Adrenal gland (tissue), 12 donors: ENCODE measurements around the gene CCPG1. TPM values are rescaled to one million over a fixed set of nuclear protein-coding genes. Genes with fewer than 3 reads are reported as not detected.

ENCODE experiments used
- DNase-seq, 7 donors: peaks; one replicate each; pipeline ENCODE4 v3.0.0-alpha.2; 2019 to 2020
- H3K27ac ChIP-seq, 5 donors: fragments of 200-600 bp; sonication (generic) in 4 of 5; 1 replicate in 3 of 5; 2 replicates in 2 of 5; pipeline versions ENCODE4 v1.5.1 to v1.8.0; 2016 to 2020; ENCODE audit warnings: mild to moderate bottlenecking in 1 of 5
- H3K27me3 ChIP-seq: fragments of 200-600 bp; 2 replicates; pipeline ENCODE4 v1.8.0; 2021
- H3K36me3 ChIP-seq, 2 donors: fragments of 200-600 bp; replicated peaks in 1 of 2; 1 replicate in 1 of 2; 2 replicates in 1 of 2; pipeline versions ENCODE4 v1.5.1 to v1.8.0; 2018 to 2022
- H3K4me1 ChIP-seq, 2 donors: fragments of 200-600 bp; replicated peaks in 1 of 2; 1 replicate in 1 of 2; 2 replicates in 1 of 2; pipeline versions ENCODE4 v1.5.1 to v1.8.0; 2018 to 2021
- H3K4me3 ChIP-seq, 4 donors: fragments of 200-600 bp; sonication (generic) in 3 of 4; one replicate each; pipeline ENCODE4 v1.5.1; 2016 to 2018
- H3K9me3 ChIP-seq, 3 donors: fragments of 200-600 bp; sonication (generic) in 1 of 3; replicated peaks in 1 of 3; 1 replicate in 2 of 3; 2 replicates in 1 of 3; pipeline versions ENCODE4 v1.5.1 to v1.8.0; 2016 to 2021
- CTCF ChIP-seq, 6 experiments: fragments of 450-650 bp in 4 of 6; fragments of 200-600 bp in 2 of 6; sonication (generic) in 1 of 6; IDR thresholded peaks; 1 replicate in 5 of 6; 2 replicates in 1 of 6; pipeline versions ENCODE4 v1.5.1 to v1.8.0; 2016 to 2021; ENCODE audit warnings: antibody characterized with exemption in 6 of 6, mild to moderate bottlenecking in 2 of 6, moderate library complexity in 1 of 6
- POLR2A ChIP-seq, 2 donors: fragments of 450-650 bp; IDR thresholded peaks; one replicate each; pipeline ENCODE4 v1.6.1; 2017; ENCODE audit warnings: antibody characterized with exemption in 2 of 2, mild to moderate bottlenecking in 2 of 2, moderate library complexity in 1 of 2
- WGBS, 4 donors: extraction: QIAGEN DNeasy Blood & Tissue Kit in 2 of 4; methylation state at CpG; one replicate each; pipeline versions ENCODE4 v1.1.5 to v1.1.7; 2013 to 2017; 5-methylcytosine and 5-hydroxymethylcytosine counted together
- intact Hi-C, 2 donors: fragments of 100-400 bp; cut with DNase I; formaldehyde crosslinking; loops; one replicate each; pipeline versions ENCODE4 v1.14.1 to v1.15.0; 2022 to 2023
- polyA plus RNA-seq, 3 donors: library from polyadenylated mRNA; stranded (reverse); fragments of 200-250 nt in 2 of 3; fragments of 350-450 nt in 1 of 3; fragmentation: Illumina TruSeq in 1 of 3; extraction: RNeasy Lipid Tissue Mini Kit (QIAGEN cat#74804) in 1 of 3; gene quantifications; one replicate each; pipeline ENCODE4 v1.2.3, GENCODE V29; 2013 to 2014
- total RNA-seq, 9 donors: library from RNA; depleted of rRNA in 4 of 9; stranded (reverse); fragments of >200 nt in 4 of 9; fragments of 120-200 nt in 1 of 9; fragmentation: NEBNext Ultra II Directional in 1 of 9; extraction: Animal tissue kit (Norgen Biotek cat#: 25700) in 1 of 9; gene quantifications; one replicate each; pipeline versions ENCODE4 v1.1.0 to v1.2.4, GENCODE V29; 2013 to 2023
- donor health status: healthy with polysubstance abuse.
- donor health status: Bipolar disorder and iron deficiency.
- donor health status: DM: yes; HTN: yes; CAD: no.
- donor health status: DM: no; HTN: no; CAD: no.
- donor health status: DM: no; HTN: no; CAD: no.
- donor health status: DM: yes; HTN: yes; CAD: no.

The CCPG1 gene
- total and polyA plus RNA-seq, 12 donors: 19.5 to 102 (median 66.3) TPM

- no peaks in the 10 kb centered on the region for H3K36me3 ChIP-seq
- no peaks in the 10 kb centered on the region for H3K27me3 ChIP-seq
- H3K9me3 ChIP-seq: no peaks in the 10 kb centered on the region
- H3K27ac ChIP-seq: no peak overlapping the region
- H3K4me3 ChIP-seq: no peak overlapping the region
- H3K4me1 ChIP-seq: peaks cover 0 to 12% of the 10 kb centered on the region in 2 donors
- no peak for DNase-seq
- WGBS, 4 donors: 91 to 97% (median 93%) methylated on average over 5 of the region's 5 CpGs
- TF ChIP-seq POLR2A (IDR thresholded peaks at IDR 0.05) (no peak), CTCF (IDR thresholded peaks at IDR 0.05) (no peak)
- intact Hi-C loops: no loop called here
These were observed 9.9 kb downstream of the CCPG1 start for GRCh38 chr15:55398243-55398642.

- Histone ChIP-seq H3K27me3 (no peaks in the 10 kb centered on the region), H3K9me3 (no peaks in the 10 kb centered on the region), H3K27ac (no peak overlapping the region), H3K36me3 (no peaks in the 10 kb centered on the region), H3K4me1 (peaks cover 0 to 3% of the 10 kb centered on the region in 2 donors), H3K4me3 (no peak overlapping the region)
- WGBS, 4 donors: 92 to 100% (median 93%) methylated on average over 1 of the region's 1 CpG
- intact Hi-C loops: no loop called here
- TF ChIP-seq POLR2A (IDR thresholded peaks at IDR 0.05): no peak
- no peak for TF ChIP-seq CTCF (IDR thresholded peaks at IDR 0.05)
- no peak for DNase-seq
These were observed 13.5 kb downstream of the CCPG1 start for GRCh38 chr15:55394694-55395093.

GRCh38 chr15:55389264-55389607 is 18.9 kb downstream of the CCPG1 start:
- no peak overlapping the region for H3K27ac ChIP-seq
- peaks cover 0 to 3% of the 10 kb centered on the region in 2 donors for H3K4me1 ChIP-seq
- peaks cover 0 to 9% of the 10 kb centered on the region in 2 donors for H3K36me3 ChIP-seq
- intact Hi-C loops: no loop called here
- TF ChIP-seq POLR2A (IDR thresholded peaks at IDR 0.05) (no peak), CTCF (IDR thresholded peaks at IDR 0.05) (no peak)
- H3K9me3 ChIP-seq: no peaks in the 10 kb centered on the region
- no peak for DNase-seq
- H3K4me3 ChIP-seq: no peak overlapping the region
- no peaks in the 10 kb centered on the region for H3K27me3 ChIP-seq

- no peak overlapping the region for H3K27ac ChIP-seq
- DNase-seq: no peak
- no peak overlapping the region for H3K4me3 ChIP-seq
- H3K4me1 ChIP-seq: peaks cover 0 to 3% of the 10 kb centered on the region in 2 donors
- no peaks in the 10 kb centered on the region for H3K9me3 ChIP-seq
- H3K36me3 ChIP-seq: peaks cover 0 to 9% of the 10 kb centered on the region in 2 donors
- H3K27me3 ChIP-seq: no peaks in the 10 kb centered on the region
- intact Hi-C loops: no loop called here
- TF ChIP-seq POLR2A (IDR thresholded peaks at IDR 0.05): no peak
- no peak for TF ChIP-seq CTCF (IDR thresholded peaks at IDR 0.05)
These were observed 21.1 kb downstream of the CCPG1 start for GRCh38 chr15:55387027-55387426.
